HFFc6 (cell line): ENCODE measurements around the gene TEX29. TPM values are rescaled to one million over a fixed set of nuclear protein-coding genes. Genes with fewer than 3 reads are reported as not detected.

Experiments used
- DNase-seq: peaks from one replicate; pipeline ENCODE4 v3.0.0-alpha.2; 2018
- H3K27ac Mint-ChIP-seq: 2 replicates; pipeline ENCODE4 v1.8.0; 2020; ENCODE audit warnings: mild to moderate bottlenecking, mixed read lengths
- H3K27me3 Mint-ChIP-seq: 2 replicates; pipeline ENCODE4 v1.8.0; 2021; ENCODE audit warnings: mild to moderate bottlenecking, moderate library complexity, mixed read lengths; ENCODE audit not compliant: insufficient read depth
- H3K36me3 Mint-ChIP-seq: 2 replicates; pipeline ENCODE4 v1.8.0; 2021; ENCODE audit warnings: low read depth, mixed read lengths
- H3K4me1 Mint-ChIP-seq: 2 replicates; pipeline ENCODE4 v1.8.0; 2020; ENCODE audit warnings: low read depth, mixed read lengths
- H3K4me3 Mint-ChIP-seq: 2 replicates; pipeline ENCODE4 v1.8.0; 2020; ENCODE audit warnings: mild to moderate bottlenecking, moderate library complexity, mixed read lengths
- H3K9me3 Mint-ChIP-seq: 2 replicates; pipeline ENCODE4 v1.8.0; 2020; ENCODE audit warnings: mild to moderate bottlenecking, mixed read lengths
- CTCF ChIP-seq: fragments of 200-600 bp; sonication (generic); IDR thresholded peaks from 2 replicates; pipeline ENCODE4 v1.5.0; 2021; ENCODE audit warnings: antibody characterized with exemption, mild to moderate bottlenecking
- total RNA-seq, 6 experiments: library from RNA; stranded (reverse); fragmentation: NEBNext Ultra II Directional; extraction: Animal tissue kit (Norgen Biotek cat#: 25700); gene quantifications; 2 replicates in 1 of 6; 3 replicates in 5 of 6; pipeline ENCODE4 v1.2.3, GENCODE V29; 2021

TEX29 gene
- total RNA-seq, 6 experiments from 2014 or later = 0.41 TPM; not detected in 5

DNA sequence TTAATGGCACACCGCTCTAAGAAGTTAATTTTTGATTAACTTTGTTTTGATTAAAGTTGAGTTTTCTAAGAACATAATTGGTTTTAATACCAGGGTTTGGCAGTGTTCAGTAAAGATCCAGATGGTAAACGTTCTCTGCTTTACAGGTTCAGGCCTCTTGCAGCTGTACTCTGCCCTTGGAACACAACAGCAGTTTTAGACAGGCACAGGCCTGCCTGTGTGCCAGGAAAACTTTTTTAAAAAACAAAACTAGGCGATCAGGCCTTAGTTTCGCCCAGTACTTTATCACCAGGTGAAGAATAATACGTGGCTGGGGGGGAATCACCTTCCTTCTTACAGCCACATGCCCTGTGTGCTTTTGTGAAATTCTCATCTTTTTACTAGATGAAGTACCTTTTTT, 38.0 kb upstream of the TEX29 start:
- no peaks in the 10 kb centered on the region; the same call in 1 of the 2 replicates for H3K27me3 Mint-ChIP-seq
- DNase-seq = no peak
- no peak overlapping the region for H3K4me3 Mint-ChIP-seq
- H3K4me1 Mint-ChIP-seq = peaks cover 29% of the 10 kb centered on the region
- peaks cover 30% of the 10 kb centered on the region for H3K36me3 Mint-ChIP-seq
- no peaks in the 10 kb centered on the region for H3K9me3 Mint-ChIP-seq
- TF ChIP-seq CTCF = no peak
- H3K27ac Mint-ChIP-seq = peak overlapping the region; percentile 91; the same call in 1 of the 2 replicates

DNA sequence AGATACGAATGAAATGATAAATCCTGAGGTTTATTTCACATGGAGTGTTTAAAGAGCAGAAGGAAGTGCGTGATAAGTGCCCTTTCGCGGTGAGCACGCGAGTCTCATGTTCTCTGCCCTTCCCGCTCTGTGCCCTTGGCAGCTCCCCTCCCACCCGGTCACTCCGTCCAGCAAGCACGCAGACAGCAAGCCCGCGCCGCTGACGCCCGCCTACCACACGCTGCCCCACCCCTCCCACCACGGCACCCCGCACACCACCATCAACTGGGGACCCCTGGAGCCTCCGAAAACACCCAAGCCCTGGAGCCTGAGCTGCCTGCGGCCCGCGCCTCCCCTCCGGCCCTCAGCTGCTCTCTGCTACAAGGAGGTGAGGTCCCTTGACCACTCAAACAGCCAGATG, 37.4 kb upstream of the TEX29 start:
- Mint-ChIP-seq H3K27me3 (no peaks in the 10 kb centered on the region; the same call in 1 of the 2 replicates), H3K4me1 (peaks cover 29% of the 10 kb centered on the region), H3K36me3 (peaks cover 26% of the 10 kb centered on the region), H3K9me3 (no peaks in the 10 kb centered on the region), H3K4me3 (no peak overlapping the region; the same call in 1 of the 2 replicates), H3K27ac (no peak overlapping the region; the same call in 1 of the 2 replicates)
- DNase-seq = no peak
- no peak for TF ChIP-seq CTCF

GRCh38 chr13:111283457-111283856, 37.0 kb upstream of the TEX29 start:
- Mint-ChIP-seq H3K4me1 (peaks cover 29% of the 10 kb centered on the region), H3K9me3 (no peaks in the 10 kb centered on the region), H3K27me3 (no peaks in the 10 kb centered on the region; the same call in 1 of the 2 replicates), H3K27ac (no peak overlapping the region), H3K36me3 (peaks cover 26% of the 10 kb centered on the region), H3K4me3 (no peak overlapping the region)
- no peak for TF ChIP-seq CTCF
- DNase-seq = no peak

DNA sequence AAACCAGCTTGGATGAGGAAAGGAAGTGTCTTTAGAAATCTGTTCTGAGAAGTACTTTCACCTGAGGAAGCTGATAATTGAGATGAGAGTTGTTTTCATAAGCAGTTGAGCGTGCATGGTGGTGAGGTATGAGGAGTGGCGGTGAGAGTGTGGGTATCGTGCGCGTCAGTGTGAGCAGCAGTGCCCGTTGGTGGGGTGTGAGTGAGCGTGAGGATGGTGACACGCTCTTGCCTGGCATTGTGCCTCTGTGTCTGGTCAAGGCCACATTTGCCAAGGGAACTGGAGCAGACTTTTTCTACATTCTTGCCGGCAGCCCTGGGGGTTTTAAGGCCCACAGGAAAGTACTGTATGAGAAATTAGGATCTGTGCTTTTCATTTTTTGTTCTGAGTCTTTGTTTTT, 36.5 kb upstream of the TEX29 start:
- Mint-ChIP-seq H3K27me3 (no peaks in the 10 kb centered on the region; the same call in 1 of the 2 replicates), H3K36me3 (peaks cover 26% of the 10 kb centered on the region)
- DNase-seq = no peak

GRCh38 chr13:111284565-111284964, 35.9 kb upstream of the TEX29 start:
- no peaks in the 10 kb centered on the region for H3K9me3 Mint-ChIP-seq
- no peak for DNase-seq
- no peaks in the 10 kb centered on the region; the same call in 1 of the 2 replicates for H3K27me3 Mint-ChIP-seq

More for the DNA sequence above, 36.5 kb upstream of the TEX29 start:
- no peak for TF ChIP-seq CTCF
- Mint-ChIP-seq H3K9me3 (no peaks in the 10 kb centered on the region), H3K4me1 (peaks cover 29% of the 10 kb centered on the region), H3K27ac (no peak overlapping the region; the same call in 1 of the 2 replicates), H3K4me3 (no peak overlapping the region)

More at GRCh38 chr13:111284565-111284964, 35.9 kb upstream of the TEX29 start:
- peaks cover 28% of the 10 kb centered on the region for H3K36me3 Mint-ChIP-seq
- H3K4me3 Mint-ChIP-seq = no peak overlapping the region
- H3K4me1 Mint-ChIP-seq = peaks cover 28% of the 10 kb centered on the region
- H3K27ac Mint-ChIP-seq = no peak overlapping the region
- no peak for TF ChIP-seq CTCF
